HCT116 (cell line): ENCODE measurements around the gene MAP4.

ENCODE experiments used
- ELF1 ChIP-seq: IDR thresholded peaks from 2 replicates; pipeline ENCODE4 v1.6.1; 2012; ENCODE audit warnings: low read depth, borderline replicate concordance
- EZH2 ChIP-seq: fragments of 200-600 bp; sonication (generic); IDR thresholded peaks from 2 replicates; pipeline ENCODE4 v1.6.1; 2017; ENCODE audit warnings: antibody characterized with exemption, mixed run types
- EZH2phosphoT487 ChIP-seq: fragments of 200-600 bp; IDR thresholded peaks from 2 replicates; pipeline ENCODE4 v1.6.1; 2018; ENCODE audit warnings: antibody characterized with exemption, borderline replicate concordance
- POLR2A ChIP-seq: IDR thresholded peaks from 2 replicates; pipeline ENCODE4 v1.7.0; 2011; ENCODE audit warnings: borderline replicate concordance; ENCODE audit not compliant: insufficient read depth, insufficient read length; ENCODE audit errors: extremely low read depth
- SRF ChIP-seq: IDR thresholded peaks from 2 replicates; pipeline ENCODE4 v1.6.1; 2012; ENCODE audit warnings: low read depth
- YY1 ChIP-seq: IDR thresholded peaks from 2 replicates; pipeline ENCODE4 v1.6.1; 2011; ENCODE audit warnings: low read length, low read depth, moderate library complexity, mild to moderate bottlenecking; ENCODE audit not compliant: insufficient replicate concordance; ENCODE audit errors: extremely low read depth
- TF ChIP-seq, protein P1 (sequence below), 3 experiments: fragments of 200-600 bp in 1 of 3; sonication (generic) in 1 of 3; IDR thresholded peaks in 2 of 3; conservative IDR thresholded peaks in 1 of 3; 2 replicates each; pipeline ENCODE4 v1.5.1; 2012 to 2017; ENCODE audit warnings: low read depth in 2 of 3, low read length in 2 of 3, antibody characterized with exemption in 1 of 3, borderline replicate concordance in 1 of 3, control low read depth in 1 of 3, mild to moderate bottlenecking in 1 of 3, mixed read lengths in 1 of 3, mixed run types in 1 of 3, moderate library complexity in 1 of 3; ENCODE audit not compliant: insufficient read depth in 1 of 3
- TF ChIP-seq, protein P2 (sequence below): IDR thresholded peaks from 2 replicates; pipeline ENCODE4 v1.6.1; 2012

DNA sequence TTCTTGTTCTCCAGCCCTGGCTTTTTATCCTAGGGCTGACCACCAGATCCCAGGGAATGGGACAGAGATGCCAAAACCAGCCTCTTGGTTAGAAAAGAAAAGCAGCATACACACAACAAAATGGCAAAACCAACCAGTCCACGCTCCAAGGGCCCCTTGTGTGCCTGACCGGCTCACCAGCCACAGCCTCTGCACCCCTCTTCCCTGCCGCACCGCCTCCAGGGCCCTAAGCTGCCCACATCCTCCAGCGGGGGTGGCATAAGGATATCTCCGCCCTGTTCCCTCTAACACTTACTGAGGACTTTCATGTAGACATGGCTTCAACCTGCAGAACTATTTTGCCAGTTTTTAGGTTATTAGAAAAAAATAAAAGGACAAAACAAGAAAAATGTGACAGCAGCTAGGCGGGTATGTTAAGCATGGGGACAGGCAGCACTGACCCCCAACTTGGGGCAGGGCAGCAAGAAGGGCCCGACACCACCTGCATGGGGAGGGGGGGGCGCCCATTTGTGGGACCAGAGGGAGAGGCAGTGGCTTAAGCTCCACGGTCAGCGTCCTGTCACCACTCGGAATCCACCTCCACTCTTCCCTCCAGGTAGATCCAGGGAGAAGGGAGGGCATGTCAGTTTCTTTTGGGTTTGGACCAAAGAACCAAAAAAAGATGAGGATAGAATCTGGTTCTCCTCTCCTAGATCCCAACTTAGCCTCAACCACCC, 164.2 kb downstream of the MAP4 start:
- TF ChIP-seq POLR2A (no peak), ELF1 (no peak), EZH2phosphoT487 (no peak), YY1 (no peak), EZH2 (no peak), SRF (no peak)
- TF ChIP-seq, protein P1, sequence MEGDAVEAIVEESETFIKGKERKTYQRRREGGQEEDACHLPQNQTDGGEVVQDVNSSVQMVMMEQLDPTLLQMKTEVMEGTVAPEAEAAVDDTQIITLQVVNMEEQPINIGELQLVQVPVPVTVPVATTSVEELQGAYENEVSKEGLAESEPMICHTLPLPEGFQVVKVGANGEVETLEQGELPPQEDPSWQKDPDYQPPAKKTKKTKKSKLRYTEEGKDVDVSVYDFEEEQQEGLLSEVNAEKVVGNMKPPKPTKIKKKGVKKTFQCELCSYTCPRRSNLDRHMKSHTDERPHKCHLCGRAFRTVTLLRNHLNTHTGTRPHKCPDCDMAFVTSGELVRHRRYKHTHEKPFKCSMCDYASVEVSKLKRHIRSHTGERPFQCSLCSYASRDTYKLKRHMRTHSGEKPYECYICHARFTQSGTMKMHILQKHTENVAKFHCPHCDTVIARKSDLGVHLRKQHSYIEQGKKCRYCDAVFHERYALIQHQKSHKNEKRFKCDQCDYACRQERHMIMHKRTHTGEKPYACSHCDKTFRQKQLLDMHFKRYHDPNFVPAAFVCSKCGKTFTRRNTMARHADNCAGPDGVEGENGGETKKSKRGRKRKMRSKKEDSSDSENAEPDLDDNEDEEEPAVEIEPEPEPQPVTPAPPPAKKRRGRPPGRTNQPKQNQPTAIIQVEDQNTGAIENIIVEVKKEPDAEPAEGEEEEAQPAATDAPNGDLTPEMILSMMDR (IDR thresholded peaks at IDR 0.05 in 2 of 3, conservative IDR thresholded peaks at IDR 0.05 in 1 of 3; ENCODE audit: borderline replicate concordance in 1 of 3, insufficient read depth in 1 of 3, low read depth in 2 of 3, low read length in 2 of 3), result no peak
- TF ChIP-seq, protein P2, sequence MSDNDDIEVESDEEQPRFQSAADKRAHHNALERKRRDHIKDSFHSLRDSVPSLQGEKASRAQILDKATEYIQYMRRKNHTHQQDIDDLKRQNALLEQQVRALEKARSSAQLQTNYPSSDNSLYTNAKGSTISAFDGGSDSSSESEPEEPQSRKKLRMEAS, result no peak
